Measurements from ENCODE around the gene C16orf46. TPM values are rescaled to one million over a fixed set of nuclear protein-coding genes. Genes with fewer than 3 reads are reported as not detected.

C16orf46 gene
- total and polyA plus RNA-seq, 2 of the 13 experiments (the other 11 are each of a cell fraction or from before 2014, with no cell fraction given), result 0.38 to 0.55 TPM

DNA sequence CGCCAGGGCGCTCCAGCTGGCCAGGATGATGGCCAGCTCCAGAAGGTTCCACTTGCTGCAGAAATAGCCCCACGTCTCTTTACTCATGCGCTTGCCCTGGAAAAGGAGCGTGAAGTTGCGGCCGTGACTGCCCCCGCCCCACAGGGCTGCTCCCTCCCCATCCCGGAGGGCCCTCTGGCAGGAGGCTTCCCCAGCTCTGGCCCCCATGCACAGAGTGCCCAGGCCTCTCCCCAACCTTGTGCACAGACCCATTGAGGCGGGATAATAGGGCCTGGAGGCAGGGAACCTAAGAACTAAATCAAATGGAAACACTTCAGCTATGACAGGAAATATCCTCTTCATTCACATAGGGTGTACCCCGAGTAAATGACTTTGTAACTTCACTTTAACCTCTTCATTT lies 40.4 kb upstream of the C16orf46 start (continued):
- TF ChIP-seq IRX3 (CRISPR knock-in tag; IDR thresholded peaks at IDR 0.05; ENCODE audit: borderline replicate concordance, low read depth), result no peak
- no peak for TF ChIP-seq CEBPB (IDR thresholded peaks at IDR 0.05; ENCODE audit: borderline replicate concordance, low read depth, low read length)
- no peak for TF ChIP-seq RELA (CRISPR knock-in tag; IDR thresholded peaks at IDR 0.05)
- TF ChIP-seq ZNF44 (CRISPR knock-in tag; IDR thresholded peaks at IDR 0.05), result no peak
- TF ChIP-seq, protein P1, sequence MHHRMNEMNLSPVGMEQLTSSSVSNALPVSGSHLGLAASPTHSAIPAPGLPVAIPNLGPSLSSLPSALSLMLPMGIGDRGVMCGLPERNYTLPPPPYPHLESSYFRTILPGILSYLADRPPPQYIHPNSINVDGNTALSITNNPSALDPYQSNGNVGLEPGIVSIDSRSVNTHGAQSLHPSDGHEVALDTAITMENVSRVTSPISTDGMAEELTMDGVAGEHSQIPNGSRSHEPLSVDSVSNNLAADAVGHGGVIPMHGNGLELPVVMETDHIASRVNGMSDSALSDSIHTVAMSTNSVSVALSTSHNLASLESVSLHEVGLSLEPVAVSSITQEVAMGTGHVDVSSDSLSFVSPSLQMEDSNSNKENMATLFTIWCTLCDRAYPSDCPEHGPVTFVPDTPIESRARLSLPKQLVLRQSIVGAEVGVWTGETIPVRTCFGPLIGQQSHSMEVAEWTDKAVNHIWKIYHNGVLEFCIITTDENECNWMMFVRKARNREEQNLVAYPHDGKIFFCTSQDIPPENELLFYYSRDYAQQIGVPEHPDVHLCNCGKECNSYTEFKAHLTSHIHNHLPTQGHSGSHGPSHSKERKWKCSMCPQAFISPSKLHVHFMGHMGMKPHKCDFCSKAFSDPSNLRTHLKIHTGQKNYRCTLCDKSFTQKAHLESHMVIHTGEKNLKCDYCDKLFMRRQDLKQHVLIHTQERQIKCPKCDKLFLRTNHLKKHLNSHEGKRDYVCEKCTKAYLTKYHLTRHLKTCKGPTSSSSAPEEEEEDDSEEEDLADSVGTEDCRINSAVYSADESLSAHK (CRISPR knock-in tag; IDR thresholded peaks at IDR 0.05; ENCODE audit: borderline replicate concordance), result no peak
- no peak for TF ChIP-seq NR2C2 (CRISPR knock-in tag; IDR thresholded peaks at IDR 0.05; ENCODE audit: borderline replicate concordance)
- no peak for TF ChIP-seq NFKBIZ (CRISPR knock-in tag; IDR thresholded peaks at IDR 0.05)
- no peak for TF ChIP-seq MYC (CRISPR knock-in tag; IDR thresholded peaks at IDR 0.05; ENCODE audit: borderline replicate concordance)
- no peak for TF ChIP-seq ZNF496 (CRISPR knock-in tag; IDR thresholded peaks at IDR 0.05; ENCODE audit: insufficient replicate concordance)
- no peak for TF ChIP-seq HMG20A (CRISPR knock-in tag; IDR thresholded peaks at IDR 0.05; ENCODE audit: borderline replicate concordance)
- TF ChIP-seq TBL1XR1 (IDR thresholded peaks at IDR 0.05; ENCODE audit: borderline replicate concordance, low read length, partially characterized antibody), result no peak

DNA sequence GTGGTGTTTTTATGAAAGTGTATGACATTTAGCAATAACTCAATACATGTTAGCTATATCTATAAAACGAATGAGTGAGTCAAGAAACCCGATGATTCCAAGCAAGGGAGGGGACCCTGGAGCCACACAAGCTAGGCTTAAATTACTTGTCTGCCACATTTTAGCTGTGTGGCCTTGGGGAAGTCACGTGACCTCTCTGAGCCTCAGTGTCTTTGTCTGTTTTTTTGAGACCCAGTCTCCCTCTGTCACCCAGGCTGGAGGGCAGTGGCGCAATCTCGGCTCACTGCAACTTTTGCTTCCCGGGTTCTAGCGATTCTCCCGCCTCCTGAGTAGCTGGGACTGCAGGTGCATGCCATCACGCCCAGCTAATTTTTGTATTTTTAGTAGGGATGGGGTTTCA lies 39.2 kb upstream of the C16orf46 start:
- no peaks in the 10 kb centered on the region for H3K27me3 ChIP-seq (ENCODE audit: control insufficient read depth in 1 of 2, insufficient read depth in 2 of 2, low read length in 2 of 2)
- no peaks in the 10 kb centered on the region for H4K20me1 ChIP-seq (ENCODE audit: insufficient read depth, low read length)
- ChIA-PET CTCF (ENCODE audit: low intra/inter-chr PET ratio, low total read pairs) (no interaction called here), POLR2A (no interaction called here)
- WGBS (ENCODE audit: low lambda C conversion rate), result 73% methylated on average over 8 of the region's 9 CpGs
- no peak overlapping the region for H3K4me3 ChIP-seq (replicated peaks in 1 of 3; ENCODE audit: insufficient read depth in 1 of 3, low read depth in 2 of 3, low read length in 3 of 3)
- H3K4me1 ChIP-seq (ENCODE audit: insufficient read depth, low read length), result no peaks in the 10 kb centered on the region
- in situ Hi-C loops (cut with HindIII; ENCODE audit: extremely low pct_ligation_motif_present, low pct_unique_long_range_greater_than_20kb), result no loop called here
- DNase-seq (ENCODE audit: low spot score) (no peak), ATAC-seq (no peak), FAIRE-seq (no peak)
- H3K79me2 ChIP-seq (ENCODE audit: insufficient read depth, low read length), result no peaks in the 10 kb centered on the region
- intact Hi-C loops (cut with micrococcal nuclease; ENCODE audit: unreplicated experiment), result no loop called here
- no peak overlapping the region for H3K9ac ChIP-seq (ENCODE audit: insufficient read depth, low read depth, low read length)
- H3K36me3 ChIP-seq (replicated peaks in 1 of 2; ENCODE audit: control insufficient read depth in 1 of 2, insufficient read depth in 2 of 2, low read length in 2 of 2), result no peaks in the 10 kb centered on the region; a peak in 1 of 5 replicates
- H3K4me2 ChIP-seq (ENCODE audit: low read depth, low read length), result no peak overlapping the region
- H2AFZ ChIP-seq (ENCODE audit: low read length), result no peak overlapping the region
- no peak overlapping the region for H3K27ac ChIP-seq (ENCODE audit: extremely low read length, insufficient read depth, low read length)
- no peaks in the 10 kb centered on the region for H3K9me3 ChIP-seq (ENCODE audit: low read length)
- no TSS peak for BruUV-seq (replicated peaks)
- TF ChIP-seq BHLHE40 (IDR thresholded peaks at IDR 0.05; ENCODE audit: low read length), result no peak
- TF ChIP-seq CREB1 (IDR thresholded peaks at IDR 0.05), result no peak
- no peak for TF ChIP-seq CREB1 (CRISPR knock-in tag; IDR thresholded peaks at IDR 0.05)
- TF ChIP-seq ZNF768 (CRISPR knock-in tag; IDR thresholded peaks at IDR 0.05), result peak; percentile 73
- TF ChIP-seq RAD51 (IDR thresholded peaks at IDR 0.05; ENCODE audit: borderline replicate concordance), result peak; percentile 32; the same call in 1 of the 2 replicates
- TF ChIP-seq AGO2 (optimal IDR thresholded peaks at IDR 0.05; ENCODE audit: low read depth, low read length), result no peak
- TF ChIP-seq ZNF451 (CRISPR knock-in tag; IDR thresholded peaks at IDR 0.05), result no peak
- TF ChIP-seq HDAC2 (CRISPR knock-in tag; IDR thresholded peaks at IDR 0.05), result no peak
- TF ChIP-seq, protein P2, sequence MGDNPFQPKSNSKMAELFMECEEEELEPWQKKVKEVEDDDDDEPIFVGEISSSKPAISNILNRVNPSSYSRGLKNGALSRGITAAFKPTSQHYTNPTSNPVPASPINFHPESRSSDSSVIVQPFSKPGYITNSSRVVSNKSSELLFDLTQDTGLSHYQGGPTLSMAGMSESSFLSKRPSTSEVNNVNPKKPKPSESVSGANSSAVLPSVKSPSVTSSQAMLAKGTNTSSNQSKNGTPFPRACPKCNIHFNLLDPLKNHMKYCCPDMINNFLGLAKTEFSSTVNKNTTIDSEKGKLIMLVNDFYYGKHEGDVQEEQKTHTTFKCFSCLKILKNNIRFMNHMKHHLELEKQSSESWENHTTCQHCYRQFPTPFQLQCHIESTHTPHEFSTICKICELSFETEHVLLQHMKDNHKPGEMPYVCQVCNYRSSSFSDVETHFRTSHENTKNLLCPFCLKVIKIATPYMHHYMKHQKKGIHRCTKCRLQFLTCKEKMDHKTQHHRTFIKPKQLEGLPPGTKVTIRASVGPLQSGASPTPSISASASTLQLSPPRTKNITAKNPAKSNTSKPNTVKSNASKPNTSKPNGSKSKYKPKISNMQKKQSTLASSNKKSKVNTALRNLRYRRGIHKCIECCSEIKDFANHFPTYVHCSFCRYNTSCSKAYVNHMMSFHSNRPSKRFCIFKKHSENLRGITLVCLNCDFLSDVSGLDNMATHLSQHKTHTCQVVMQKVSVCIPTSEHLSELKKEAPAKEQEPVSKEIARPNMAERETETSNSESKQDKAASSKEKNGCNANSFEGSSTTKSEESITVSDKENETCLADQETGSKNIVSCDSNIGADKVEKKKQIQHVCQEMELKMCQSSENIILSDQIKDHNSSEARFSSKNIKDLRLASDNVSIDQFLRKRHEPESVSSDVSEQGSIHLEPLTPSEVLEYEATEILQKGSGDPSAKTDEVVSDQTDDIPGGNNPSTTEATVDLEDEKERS (CRISPR knock-in tag; IDR thresholded peaks at IDR 0.05), result no peak
- TF ChIP-seq NR2F2 (IDR thresholded peaks at IDR 0.05; ENCODE audit: borderline replicate concordance, low read depth), result no peak
- no peak for TF ChIP-seq ZFP37 (CRISPR knock-in tag; IDR thresholded peaks at IDR 0.05; ENCODE audit: borderline replicate concordance)

All from HepG2 (cell line).